Measurements from ENCODE around the gene OLA1. TPM values are rescaled to one million over a fixed set of nuclear protein-coding genes. Genes with fewer than 3 reads are reported as not detected.

OLA1 gene
- total and polyA plus RNA-seq, 9 of the 15 experiments (the other 6 are each of a cell fraction or from before 2014, with no cell fraction given), result 208 to 353 (median 225) TPM

DNA sequence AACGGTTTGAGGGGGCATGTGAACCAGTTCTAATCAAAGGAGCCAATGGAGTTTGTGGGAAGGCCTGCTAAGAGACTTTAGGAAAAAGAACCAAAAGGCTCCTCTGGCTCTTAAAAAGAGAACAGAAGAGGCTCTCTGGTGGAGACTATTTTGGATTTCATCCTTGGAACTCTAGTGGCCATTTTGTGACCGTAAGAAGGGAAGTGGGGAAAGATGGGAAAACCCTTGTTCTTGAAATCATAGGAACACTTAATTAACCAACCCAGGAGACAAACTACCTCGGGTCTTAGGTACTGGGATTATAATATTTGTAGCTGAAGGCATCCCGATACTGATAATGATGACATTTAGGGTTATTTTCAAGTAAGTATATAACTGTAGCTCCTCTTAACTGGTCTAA, 157.9 kb downstream of the OLA1 start (continued):
- TF ChIP-seq, protein P1, sequence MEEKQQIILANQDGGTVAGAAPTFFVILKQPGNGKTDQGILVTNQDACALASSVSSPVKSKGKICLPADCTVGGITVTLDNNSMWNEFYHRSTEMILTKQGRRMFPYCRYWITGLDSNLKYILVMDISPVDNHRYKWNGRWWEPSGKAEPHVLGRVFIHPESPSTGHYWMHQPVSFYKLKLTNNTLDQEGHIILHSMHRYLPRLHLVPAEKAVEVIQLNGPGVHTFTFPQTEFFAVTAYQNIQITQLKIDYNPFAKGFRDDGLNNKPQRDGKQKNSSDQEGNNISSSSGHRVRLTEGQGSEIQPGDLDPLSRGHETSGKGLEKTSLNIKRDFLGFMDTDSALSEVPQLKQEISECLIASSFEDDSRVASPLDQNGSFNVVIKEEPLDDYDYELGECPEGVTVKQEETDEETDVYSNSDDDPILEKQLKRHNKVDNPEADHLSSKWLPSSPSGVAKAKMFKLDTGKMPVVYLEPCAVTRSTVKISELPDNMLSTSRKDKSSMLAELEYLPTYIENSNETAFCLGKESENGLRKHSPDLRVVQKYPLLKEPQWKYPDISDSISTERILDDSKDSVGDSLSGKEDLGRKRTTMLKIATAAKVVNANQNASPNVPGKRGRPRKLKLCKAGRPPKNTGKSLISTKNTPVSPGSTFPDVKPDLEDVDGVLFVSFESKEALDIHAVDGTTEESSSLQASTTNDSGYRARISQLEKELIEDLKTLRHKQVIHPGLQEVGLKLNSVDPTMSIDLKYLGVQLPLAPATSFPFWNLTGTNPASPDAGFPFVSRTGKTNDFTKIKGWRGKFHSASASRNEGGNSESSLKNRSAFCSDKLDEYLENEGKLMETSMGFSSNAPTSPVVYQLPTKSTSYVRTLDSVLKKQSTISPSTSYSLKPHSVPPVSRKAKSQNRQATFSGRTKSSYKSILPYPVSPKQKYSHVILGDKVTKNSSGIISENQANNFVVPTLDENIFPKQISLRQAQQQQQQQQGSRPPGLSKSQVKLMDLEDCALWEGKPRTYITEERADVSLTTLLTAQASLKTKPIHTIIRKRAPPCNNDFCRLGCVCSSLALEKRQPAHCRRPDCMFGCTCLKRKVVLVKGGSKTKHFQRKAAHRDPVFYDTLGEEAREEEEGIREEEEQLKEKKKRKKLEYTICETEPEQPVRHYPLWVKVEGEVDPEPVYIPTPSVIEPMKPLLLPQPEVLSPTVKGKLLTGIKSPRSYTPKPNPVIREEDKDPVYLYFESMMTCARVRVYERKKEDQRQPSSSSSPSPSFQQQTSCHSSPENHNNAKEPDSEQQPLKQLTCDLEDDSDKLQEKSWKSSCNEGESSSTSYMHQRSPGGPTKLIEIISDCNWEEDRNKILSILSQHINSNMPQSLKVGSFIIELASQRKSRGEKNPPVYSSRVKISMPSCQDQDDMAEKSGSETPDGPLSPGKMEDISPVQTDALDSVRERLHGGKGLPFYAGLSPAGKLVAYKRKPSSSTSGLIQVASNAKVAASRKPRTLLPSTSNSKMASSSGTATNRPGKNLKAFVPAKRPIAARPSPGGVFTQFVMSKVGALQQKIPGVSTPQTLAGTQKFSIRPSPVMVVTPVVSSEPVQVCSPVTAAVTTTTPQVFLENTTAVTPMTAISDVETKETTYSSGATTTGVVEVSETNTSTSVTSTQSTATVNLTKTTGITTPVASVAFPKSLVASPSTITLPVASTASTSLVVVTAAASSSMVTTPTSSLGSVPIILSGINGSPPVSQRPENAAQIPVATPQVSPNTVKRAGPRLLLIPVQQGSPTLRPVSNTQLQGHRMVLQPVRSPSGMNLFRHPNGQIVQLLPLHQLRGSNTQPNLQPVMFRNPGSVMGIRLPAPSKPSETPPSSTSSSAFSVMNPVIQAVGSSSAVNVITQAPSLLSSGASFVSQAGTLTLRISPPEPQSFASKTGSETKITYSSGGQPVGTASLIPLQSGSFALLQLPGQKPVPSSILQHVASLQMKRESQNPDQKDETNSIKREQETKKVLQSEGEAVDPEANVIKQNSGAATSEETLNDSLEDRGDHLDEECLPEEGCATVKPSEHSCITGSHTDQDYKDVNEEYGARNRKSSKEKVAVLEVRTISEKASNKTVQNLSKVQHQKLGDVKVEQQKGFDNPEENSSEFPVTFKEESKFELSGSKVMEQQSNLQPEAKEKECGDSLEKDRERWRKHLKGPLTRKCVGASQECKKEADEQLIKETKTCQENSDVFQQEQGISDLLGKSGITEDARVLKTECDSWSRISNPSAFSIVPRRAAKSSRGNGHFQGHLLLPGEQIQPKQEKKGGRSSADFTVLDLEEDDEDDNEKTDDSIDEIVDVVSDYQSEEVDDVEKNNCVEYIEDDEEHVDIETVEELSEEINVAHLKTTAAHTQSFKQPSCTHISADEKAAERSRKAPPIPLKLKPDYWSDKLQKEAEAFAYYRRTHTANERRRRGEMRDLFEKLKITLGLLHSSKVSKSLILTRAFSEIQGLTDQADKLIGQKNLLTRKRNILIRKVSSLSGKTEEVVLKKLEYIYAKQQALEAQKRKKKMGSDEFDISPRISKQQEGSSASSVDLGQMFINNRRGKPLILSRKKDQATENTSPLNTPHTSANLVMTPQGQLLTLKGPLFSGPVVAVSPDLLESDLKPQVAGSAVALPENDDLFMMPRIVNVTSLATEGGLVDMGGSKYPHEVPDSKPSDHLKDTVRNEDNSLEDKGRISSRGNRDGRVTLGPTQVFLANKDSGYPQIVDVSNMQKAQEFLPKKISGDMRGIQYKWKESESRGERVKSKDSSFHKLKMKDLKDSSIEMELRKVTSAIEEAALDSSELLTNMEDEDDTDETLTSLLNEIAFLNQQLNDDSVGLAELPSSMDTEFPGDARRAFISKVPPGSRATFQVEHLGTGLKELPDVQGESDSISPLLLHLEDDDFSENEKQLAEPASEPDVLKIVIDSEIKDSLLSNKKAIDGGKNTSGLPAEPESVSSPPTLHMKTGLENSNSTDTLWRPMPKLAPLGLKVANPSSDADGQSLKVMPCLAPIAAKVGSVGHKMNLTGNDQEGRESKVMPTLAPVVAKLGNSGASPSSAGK (IDR thresholded peaks at IDR 0.05), result no peak
- no peak for TF ChIP-seq SMARCA5 (IDR thresholded peaks at IDR 0.05)
- no peak for TF ChIP-seq RCOR1 (IDR thresholded peaks at IDR 0.05; ENCODE audit: borderline replicate concordance in 1 of 2, low read depth in 2 of 2, low read length in 2 of 2)
- TF ChIP-seq, protein P2, sequence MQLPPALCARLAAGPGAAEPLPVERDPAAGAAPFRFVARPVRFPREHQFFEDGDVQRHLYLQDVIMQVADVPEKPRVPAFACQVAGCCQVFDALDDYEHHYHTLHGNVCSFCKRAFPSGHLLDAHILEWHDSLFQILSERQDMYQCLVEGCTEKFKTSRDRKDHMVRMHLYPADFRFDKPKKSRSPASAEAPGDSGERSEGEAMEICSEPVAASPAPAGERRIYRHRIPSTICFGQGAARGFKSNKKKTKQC (CRISPR knock-in tag; IDR thresholded peaks at IDR 0.05), result no peak
- TF ChIP-seq FOS (IDR thresholded peaks at IDR 0.05; ENCODE audit: extremely low read depth, insufficient read length), result no peak
- TF ChIP-seq ZNF551 (CRISPR knock-in tag; IDR thresholded peaks at IDR 0.05), result no peak
- TF ChIP-seq ZNF586 (CRISPR knock-in tag; conservative IDR thresholded peaks at IDR 0.05), result no peak

All from K562 (cell line).